Measurements from ENCODE around the gene TYK2.

DNA sequence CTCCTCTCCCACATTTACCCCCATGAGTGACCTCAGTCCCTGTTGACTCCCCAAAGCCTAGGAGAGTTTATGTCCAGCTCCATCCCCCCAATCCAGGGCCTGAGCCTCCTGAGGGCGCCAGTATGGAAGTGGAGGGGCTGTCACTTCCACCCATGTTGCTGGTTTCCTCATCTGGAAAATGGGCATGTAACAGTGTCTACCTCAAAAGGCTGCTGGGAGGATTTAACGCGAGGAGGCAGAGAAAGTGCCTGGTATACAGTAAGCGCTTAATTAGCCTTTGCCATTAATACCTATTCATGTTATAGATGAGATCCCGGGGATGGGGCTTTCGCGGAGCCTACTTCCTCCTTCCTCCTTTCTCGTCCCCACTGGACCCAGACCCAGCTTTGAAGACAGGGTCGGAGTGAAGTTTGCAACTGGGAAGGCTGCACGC lies 476 bp downstream of the TYK2 start:
- TF ChIP-seq, protein P1, sequence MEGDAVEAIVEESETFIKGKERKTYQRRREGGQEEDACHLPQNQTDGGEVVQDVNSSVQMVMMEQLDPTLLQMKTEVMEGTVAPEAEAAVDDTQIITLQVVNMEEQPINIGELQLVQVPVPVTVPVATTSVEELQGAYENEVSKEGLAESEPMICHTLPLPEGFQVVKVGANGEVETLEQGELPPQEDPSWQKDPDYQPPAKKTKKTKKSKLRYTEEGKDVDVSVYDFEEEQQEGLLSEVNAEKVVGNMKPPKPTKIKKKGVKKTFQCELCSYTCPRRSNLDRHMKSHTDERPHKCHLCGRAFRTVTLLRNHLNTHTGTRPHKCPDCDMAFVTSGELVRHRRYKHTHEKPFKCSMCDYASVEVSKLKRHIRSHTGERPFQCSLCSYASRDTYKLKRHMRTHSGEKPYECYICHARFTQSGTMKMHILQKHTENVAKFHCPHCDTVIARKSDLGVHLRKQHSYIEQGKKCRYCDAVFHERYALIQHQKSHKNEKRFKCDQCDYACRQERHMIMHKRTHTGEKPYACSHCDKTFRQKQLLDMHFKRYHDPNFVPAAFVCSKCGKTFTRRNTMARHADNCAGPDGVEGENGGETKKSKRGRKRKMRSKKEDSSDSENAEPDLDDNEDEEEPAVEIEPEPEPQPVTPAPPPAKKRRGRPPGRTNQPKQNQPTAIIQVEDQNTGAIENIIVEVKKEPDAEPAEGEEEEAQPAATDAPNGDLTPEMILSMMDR (conservative IDR thresholded peaks at IDR 0.05; ENCODE audit: low read depth, low read length), result no peak
- TF ChIP-seq POLR2A (IDR thresholded peaks at IDR 0.05; ENCODE audit: low read depth, low read length), result no peak

Data from IMR-90 (cell line).